SK-N-SH treated with all-trans-retinoic acid at 6 μM for 48 hours (cell line): ENCODE measurements around the gene ARHGAP30.
"Not testable (repeated sequence)": the region's sequence is repeated elsewhere in the genome, so short reads cannot be mapped to it uniquely, and the experiment has no call there.

Experiments
- GLIS3 ChIP-seq: fragments of 250-450 bp; sonication (Bioruptor Pico); IDR thresholded peaks from 2 replicates; pipeline ENCODE4 v1.5.0; 2020; ENCODE audit warnings: mild to moderate bottlenecking, moderate library complexity
- OSR1 ChIP-seq: fragments of 250-450 bp; sonication (Bioruptor Pico); IDR thresholded peaks from 2 replicates; pipeline ENCODE4 v1.8.0; 2022; ENCODE audit warnings: moderate library complexity, mild to moderate bottlenecking, inconsistent platforms
- PPARA ChIP-seq: fragments of 250-450 bp; sonication (Bioruptor Pico); IDR thresholded peaks from 2 replicates; pipeline ENCODE4 v1.5.0; 2020; ENCODE audit warnings: mild to moderate bottlenecking, borderline replicate concordance
- ZNF70 ChIP-seq: fragments of 450-650 bp; formaldehyde crosslinking; IDR thresholded peaks from 2 replicates; pipeline ENCODE4 v1.5.0; 2020; ENCODE audit warnings: mild to moderate bottlenecking, moderate library complexity
- TF ChIP-seq, protein P1 (sequence below): fragments of 250-450 bp; sonication (Bioruptor Pico); IDR thresholded peaks from 2 replicates; pipeline ENCODE4 v1.5.1; 2020; ENCODE audit warnings: low read depth, mild to moderate bottlenecking, moderate library complexity
- TF ChIP-seq, protein P2 (sequence below): fragments of 250-450 bp; sonication (Bioruptor Pico); IDR thresholded peaks from 2 replicates; pipeline ENCODE4 v1.8.0; 2020; ENCODE audit warnings: mild to moderate bottlenecking, moderate library complexity, borderline replicate concordance
- TF ChIP-seq, protein P3 (sequence below): fragments of 250-450 bp; sonication (Bioruptor Pico); IDR thresholded peaks from 2 replicates; pipeline ENCODE4 v1.5.0; 2020; ENCODE audit warnings: mild to moderate bottlenecking, moderate library complexity
- TF ChIP-seq, protein P4 (sequence below): fragments of 250-450 bp; sonication (Bioruptor Pico); IDR thresholded peaks from 2 replicates; pipeline ENCODE4 v1.5.1; 2021; ENCODE audit warnings: mild to moderate bottlenecking, moderate library complexity

DNA sequence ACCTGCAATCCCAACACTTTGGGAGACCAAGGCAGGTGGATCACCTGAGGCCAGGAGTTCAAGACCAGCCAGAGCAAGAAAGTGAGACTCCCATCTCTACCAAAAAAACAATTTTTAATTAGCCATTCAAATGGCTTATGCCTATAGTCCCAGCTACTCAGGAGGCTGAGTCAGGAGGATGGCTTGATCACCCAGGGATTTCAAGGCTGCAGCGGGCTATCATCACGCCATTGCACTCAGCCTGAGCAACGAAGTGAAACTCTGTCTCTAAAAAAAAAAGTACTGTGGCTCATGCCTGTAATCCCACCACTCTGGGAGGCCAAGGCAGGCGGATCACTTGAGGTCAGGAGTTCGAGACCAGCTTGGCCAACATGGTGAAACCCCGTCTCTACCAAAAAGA is 46.3 kb upstream of the ARHGAP30 start:
- TF ChIP-seq, protein P1, sequence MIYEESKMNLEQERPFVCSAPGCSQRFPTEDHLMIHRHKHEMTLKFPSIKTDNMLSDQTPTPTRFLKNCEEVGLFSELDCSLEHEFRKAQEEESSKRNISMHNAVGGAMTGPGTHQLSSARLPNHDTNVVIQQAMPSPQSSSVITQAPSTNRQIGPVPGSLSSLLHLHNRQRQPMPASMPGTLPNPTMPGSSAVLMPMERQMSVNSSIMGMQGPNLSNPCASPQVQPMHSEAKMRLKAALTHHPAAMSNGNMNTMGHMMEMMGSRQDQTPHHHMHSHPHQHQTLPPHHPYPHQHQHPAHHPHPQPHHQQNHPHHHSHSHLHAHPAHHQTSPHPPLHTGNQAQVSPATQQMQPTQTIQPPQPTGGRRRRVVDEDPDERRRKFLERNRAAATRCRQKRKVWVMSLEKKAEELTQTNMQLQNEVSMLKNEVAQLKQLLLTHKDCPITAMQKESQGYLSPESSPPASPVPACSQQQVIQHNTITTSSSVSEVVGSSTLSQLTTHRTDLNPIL (CRISPR knock-in tag) = not testable (repeated sequence)
- not testable (repeated sequence) for TF ChIP-seq ZNF70 (CRISPR knock-in tag); GLIS3 (CRISPR knock-in tag); OSR1; PPARA
- TF ChIP-seq, protein P2, sequence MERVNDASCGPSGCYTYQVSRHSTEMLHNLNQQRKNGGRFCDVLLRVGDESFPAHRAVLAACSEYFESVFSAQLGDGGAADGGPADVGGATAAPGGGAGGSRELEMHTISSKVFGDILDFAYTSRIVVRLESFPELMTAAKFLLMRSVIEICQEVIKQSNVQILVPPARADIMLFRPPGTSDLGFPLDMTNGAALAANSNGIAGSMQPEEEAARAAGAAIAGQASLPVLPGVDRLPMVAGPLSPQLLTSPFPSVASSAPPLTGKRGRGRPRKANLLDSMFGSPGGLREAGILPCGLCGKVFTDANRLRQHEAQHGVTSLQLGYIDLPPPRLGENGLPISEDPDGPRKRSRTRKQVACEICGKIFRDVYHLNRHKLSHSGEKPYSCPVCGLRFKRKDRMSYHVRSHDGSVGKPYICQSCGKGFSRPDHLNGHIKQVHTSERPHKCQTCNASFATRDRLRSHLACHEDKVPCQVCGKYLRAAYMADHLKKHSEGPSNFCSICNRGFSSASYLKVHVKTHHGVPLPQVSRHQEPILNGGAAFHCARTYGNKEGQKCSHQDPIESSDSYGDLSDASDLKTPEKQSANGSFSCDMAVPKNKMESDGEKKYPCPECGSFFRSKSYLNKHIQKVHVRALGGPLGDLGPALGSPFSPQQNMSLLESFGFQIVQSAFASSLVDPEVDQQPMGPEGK (CRISPR knock-in tag) = not testable (repeated sequence)
- TF ChIP-seq, protein P3, sequence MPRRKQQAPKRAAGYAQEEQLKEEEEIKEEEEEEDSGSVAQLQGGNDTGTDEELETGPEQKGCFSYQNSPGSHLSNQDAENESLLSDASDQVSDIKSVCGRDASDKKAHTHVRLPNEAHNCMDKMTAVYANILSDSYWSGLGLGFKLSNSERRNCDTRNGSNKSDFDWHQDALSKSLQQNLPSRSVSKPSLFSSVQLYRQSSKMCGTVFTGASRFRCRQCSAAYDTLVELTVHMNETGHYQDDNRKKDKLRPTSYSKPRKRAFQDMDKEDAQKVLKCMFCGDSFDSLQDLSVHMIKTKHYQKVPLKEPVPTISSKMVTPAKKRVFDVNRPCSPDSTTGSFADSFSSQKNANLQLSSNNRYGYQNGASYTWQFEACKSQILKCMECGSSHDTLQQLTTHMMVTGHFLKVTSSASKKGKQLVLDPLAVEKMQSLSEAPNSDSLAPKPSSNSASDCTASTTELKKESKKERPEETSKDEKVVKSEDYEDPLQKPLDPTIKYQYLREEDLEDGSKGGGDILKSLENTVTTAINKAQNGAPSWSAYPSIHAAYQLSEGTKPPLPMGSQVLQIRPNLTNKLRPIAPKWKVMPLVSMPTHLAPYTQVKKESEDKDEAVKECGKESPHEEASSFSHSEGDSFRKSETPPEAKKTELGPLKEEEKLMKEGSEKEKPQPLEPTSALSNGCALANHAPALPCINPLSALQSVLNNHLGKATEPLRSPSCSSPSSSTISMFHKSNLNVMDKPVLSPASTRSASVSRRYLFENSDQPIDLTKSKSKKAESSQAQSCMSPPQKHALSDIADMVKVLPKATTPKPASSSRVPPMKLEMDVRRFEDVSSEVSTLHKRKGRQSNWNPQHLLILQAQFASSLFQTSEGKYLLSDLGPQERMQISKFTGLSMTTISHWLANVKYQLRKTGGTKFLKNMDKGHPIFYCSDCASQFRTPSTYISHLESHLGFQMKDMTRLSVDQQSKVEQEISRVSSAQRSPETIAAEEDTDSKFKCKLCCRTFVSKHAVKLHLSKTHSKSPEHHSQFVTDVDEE (CRISPR knock-in tag) = not testable (repeated sequence)
- TF ChIP-seq, protein P4, sequence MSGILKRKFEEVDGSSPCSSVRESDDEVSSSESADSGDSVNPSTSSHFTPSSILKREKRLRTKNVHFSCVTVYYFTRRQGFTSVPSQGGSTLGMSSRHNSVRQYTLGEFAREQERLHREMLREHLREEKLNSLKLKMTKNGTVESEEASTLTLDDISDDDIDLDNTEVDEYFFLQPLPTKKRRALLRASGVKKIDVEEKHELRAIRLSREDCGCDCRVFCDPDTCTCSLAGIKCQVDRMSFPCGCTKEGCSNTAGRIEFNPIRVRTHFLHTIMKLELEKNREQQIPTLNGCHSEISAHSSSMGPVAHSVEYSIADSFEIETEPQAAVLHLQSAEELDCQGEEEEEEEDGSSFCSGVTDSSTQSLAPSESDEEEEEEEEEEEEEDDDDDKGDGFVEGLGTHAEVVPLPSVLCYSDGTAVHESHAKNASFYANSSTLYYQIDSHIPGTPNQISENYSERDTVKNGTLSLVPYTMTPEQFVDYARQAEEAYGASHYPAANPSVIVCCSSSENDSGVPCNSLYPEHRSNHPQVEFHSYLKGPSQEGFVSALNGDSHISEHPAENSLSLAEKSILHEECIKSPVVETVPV (CRISPR knock-in tag) = not testable (repeated sequence)
